Fibroblast of skin of right biceps (primary cell): ENCODE results near the gene PIP4K2C.
"Not testable (repeated sequence)": the region's sequence is repeated elsewhere in the genome, so short reads cannot be mapped to it uniquely, and the experiment has no call there.

Experiments
- DNase-seq: peaks from one replicate; pipeline ENCODE4 v3.0.0-alpha.2; 2013

PIP4K2C gene

GRCh38 chr12:57611108-57611826, 20.3 kb downstream of the PIP4K2C start, which contains the start of gene ARHGEF25:
Gene ARHGEF25, plus strand, starts transcription at chr12:57611435. Its CDS starts 460 bp downstream, at chr12:57611895.
- peak; percentile 77 for DNase-seq

DNA sequence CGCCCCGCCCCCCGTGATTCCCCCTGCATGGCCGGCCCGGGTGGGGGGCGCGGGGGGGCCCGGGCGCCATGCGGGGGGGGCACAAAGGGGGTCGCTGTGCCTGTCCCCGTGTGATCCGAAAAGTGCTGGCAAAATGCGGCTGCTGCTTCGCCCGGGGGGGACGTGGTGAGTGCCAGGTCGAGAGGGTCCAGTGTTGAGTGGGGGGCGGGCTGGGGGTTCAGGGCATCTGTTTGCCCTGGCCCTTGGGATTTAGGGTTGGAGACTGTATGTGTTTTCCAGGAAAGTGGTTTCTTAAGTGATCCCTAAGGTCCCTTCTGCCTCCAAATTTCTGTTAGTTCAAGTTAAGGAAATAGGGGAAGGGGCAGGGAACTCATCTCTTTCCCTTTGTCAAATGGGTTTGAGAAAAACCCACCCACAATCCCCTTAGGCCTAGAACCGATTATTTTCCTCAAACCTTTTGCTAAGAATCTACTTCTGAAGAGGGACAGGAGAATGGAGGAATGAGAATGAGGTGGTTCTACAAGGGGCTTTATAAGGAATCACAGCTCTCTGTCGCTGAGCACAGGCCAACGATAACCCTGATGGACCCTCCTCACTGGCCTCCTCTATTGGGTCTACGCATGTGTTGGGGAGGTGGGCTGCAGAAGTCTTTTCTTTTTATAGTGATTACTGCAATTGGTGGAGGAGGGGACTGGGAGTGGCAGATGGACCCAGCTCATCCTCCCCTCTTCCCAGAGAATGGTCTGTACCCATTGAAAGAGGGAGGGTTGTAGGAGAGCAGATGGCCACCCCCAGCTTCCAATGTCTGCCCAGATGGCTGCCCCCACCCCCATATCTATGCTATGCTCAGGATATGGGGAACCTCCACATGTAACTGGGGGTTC, 21.1 kb downstream of the PIP4K2C start:
- DNase-seq = no peak

- no peak for DNase-seq
Measured at GRCh38 chr12:57612711-57613426, 21.9 kb downstream of the PIP4K2C start.

DNA sequence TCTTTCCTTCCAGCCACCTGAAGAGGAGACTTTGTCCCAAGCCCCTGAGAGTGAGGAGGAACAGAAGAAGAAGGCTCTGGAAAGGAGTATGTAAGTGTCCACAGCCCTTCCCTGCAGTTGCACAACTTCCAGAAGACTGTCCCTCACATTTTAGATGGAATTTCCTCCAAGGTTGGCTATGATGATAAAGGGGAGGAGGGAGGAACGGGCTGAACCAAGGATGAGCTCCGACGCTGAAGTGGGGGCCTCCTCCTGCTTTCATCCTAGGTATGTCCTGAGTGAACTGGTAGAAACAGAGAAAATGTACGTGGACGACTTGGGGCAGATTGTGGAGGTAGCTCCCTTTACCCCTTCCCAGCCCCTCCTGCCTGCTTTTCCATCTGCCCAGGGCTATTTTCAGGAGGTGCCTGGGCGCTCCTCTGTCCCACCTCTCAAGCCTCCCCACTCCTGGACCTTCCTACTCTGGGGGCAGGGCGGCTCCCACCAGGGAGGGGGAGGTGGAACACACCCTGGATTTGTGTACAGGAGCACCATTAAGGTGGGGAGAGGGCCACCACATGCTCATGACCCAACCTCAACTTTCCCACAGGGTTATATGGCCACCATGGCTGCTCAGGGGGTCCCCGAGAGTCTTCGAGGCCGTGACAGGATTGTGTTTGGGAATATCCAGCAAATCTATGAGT, 22.6 kb downstream of the PIP4K2C start:
- no peak for DNase-seq

DNA sequence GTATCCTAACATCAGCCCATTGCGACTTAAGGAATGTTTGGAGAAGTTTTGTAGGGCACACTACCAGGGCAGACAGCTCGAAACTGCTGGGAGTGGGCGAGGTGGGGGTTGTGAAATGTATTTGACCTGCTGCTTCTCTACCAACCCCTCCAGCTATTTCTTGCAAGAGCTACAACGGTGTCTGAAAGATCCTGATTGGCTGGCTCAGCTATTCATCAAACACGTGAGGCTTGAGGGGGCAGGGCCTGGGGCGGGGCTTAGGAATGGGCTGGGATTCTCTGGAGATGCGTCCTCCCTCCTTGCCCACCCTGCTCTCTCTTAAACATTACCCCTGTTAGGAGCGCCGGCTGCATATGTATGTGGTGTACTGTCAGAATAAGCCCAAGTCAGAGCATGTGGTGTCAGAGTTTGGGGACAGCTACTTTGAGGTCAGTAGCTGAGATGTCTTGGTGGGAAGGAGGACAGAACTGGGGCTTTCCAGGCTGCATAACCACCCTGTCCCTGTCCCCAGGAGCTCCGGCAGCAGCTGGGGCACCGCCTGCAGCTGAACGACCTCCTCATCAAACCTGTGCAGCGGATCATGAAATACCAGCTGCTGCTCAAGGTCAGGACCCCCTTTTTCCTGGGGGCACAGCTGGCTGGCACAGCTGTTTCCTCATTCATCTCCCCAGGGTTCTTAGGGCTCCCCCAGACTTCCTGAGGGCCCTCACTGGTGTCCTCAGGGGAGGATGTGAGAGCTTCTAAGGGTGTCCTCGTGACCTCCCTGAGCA, 23.4 kb downstream of the PIP4K2C start:
- DNase-seq = no peak

DNA sequence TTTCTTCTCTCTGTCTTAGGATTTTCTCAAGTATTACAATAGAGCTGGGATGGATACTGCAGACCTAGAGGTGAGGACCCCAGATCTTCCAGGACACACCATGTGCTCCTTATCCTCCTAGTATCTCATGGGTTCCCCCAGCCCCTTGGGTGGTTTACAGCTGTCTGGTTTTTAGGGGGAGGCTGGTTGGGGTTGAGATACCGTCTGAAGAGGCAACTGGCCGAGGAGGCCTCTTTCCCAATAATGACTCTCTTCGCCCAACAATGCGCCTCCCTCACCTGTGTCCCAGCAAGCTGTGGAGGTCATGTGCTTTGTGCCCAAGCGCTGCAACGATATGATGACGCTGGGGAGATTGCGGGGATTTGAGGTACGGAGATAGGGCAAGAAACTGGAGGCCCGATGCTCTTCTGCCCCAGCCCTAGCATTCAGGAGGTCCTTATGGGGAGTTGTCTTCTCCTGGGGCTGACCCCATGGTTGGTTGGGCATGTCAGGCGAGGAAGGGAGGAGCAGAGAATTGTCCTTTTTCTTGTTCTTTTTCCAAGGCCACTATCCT, 24.0 kb downstream of the PIP4K2C start:
- DNase-seq = no peak

- DNase-seq = no peak
Measured at GRCh38 chr12:57615637-57616036, 24.6 kb downstream of the PIP4K2C start.

GRCh38 chr12:57616383-57617101, 25.6 kb downstream of the PIP4K2C start:
- peak; percentile 77 for DNase-seq

DNA sequence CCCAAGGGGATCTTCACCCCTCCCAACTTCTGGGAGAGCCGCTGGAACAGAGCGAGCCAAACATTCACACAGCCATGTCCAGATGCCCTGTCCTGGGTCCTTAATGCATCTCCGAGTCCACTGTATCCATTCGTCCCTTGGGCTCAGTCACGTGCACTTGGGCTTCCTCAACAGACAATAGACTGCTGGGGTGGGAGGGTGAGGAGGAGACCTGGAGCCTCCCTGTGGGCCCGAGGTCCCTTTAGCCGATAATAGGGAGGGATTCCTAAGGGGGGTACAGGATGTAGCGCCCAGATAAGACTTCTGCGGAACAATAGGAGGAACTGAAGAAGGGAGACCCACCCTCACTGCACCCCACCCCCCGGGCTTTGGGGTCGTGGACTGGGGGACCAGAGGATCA, 26.9 kb downstream of the PIP4K2C start:
- no peak for DNase-seq

GRCh38 chr12:57618431-57618830, 27.4 kb downstream of the PIP4K2C start:
- not testable (repeated sequence) for DNase-seq

DNA sequence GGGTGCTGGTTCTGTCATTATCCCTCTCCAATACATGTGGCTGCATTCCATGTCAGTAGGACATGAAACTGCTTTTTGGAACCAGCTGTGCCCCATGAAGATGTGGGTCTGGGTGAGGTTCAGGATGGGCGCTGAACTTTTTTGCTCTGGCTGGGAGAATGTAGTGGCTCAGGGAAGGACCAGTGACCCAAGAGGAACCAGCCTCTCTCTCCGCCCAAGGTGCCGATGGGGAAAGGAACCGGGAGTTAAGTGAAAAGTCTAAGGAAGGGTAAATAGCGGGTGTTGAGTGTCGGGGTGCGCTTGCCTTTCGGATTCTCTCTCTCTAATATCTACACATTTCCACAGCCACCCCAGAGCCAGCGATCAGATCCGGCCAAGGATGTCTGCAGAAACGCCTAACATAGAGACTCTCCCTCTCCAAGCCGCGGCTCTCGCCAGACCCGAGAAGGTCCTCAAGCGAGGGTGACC, 28.0 kb downstream of the PIP4K2C start:
- no peak for DNase-seq

- no peak for DNase-seq
Measured at GRCh38 chr12:57619434-57620244, 28.6 kb downstream of the PIP4K2C start.

DNA sequence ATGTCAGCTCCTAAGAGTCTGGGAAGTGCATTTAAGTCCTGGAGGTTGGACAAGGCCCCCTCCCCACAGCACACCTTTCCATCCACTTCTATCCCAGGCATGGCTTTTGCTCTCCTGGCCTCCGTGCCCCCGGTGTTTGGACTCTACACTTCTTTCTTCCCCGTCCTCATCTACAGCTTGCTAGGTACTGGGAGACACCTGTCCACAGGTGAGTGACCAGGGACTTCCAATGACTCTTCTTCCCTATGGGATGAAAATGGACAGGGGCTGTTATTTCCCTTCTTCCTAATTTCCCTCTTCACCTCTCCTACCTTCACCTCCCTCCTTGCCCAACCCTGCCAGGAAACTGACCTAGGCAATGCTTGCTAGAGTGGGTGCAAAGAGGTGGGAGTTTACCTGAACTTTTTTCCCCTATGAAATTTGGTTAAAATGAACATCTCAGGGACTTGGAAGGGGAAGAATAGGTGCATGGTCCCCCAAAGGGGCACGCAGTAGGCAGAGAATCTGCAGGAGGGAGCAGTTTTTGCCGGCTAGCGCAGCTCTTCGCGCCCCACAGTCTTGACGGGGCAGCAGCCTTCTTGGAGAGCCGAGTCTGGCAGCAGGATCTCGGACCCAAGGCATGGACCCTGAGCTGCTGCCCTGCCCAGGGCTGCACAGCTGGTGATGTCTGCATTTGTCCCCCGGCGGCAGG, 29.4 kb downstream of the PIP4K2C start:
- DNase-seq = no peak

DNA sequence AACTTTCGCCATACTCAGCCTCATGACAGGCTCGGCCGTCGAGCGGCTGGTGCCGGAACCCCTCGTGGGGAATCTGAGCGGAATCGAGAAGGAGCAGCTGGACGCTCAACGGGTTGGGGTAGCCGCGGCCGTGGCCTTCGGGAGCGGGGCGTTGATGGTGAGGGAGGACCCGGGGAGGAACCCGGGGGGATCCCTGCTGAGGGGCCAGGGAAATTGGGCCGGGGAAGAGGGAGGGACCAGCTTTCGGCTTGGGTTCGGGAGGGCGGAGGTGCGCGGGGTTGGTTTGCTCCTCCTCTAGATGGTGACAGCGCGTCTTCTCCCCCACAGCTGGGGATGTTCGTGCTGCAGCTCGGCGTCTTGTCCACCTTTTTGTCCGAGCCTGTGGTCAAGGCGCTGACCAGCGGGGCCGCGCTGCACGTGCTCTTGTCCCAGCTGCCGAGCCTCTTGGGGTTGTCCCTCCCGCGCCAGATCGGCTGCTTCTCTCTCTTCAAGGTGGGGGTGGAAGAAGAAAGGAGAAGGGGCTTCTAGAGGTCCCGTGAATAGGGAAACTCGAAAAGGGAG, 30.0 kb downstream of the PIP4K2C start:
- DNase-seq = no peak

GRCh38 chr12:57621497-57622292, 30.7 kb downstream of the PIP4K2C start:
- DNase-seq = peak; percentile 33

GRCh38 chr12:57622293-57623245, 31.6 kb downstream of the PIP4K2C start:
- DNase-seq = no peak

GRCh38 chr12:57623385-57623784, 32.4 kb downstream of the PIP4K2C start:
- no peak for DNase-seq
